ENCODE data around the gene FIG4.

Gene FIG4

GRCh38 chr6:109870089-109870410 lies 179.0 kb downstream of the FIG4 start:
- Histone ChIP-seq H3K4me3 (ENCODE audit: low read length) (no peak overlapping the region), H3K4me2 (ENCODE audit: low read length) (no peak overlapping the region), H3K4me1 (ENCODE audit: control insufficient read depth, low read length) (no peaks in the 10 kb centered on the region), H3F3A (ENCODE audit: control insufficient read depth, insufficient read depth) (no peaks in the 10 kb centered on the region), H3K36me3 (ENCODE audit: control insufficient read depth, low read length) (no peaks in the 10 kb centered on the region), H3K9me3 (ENCODE audit: control insufficient read depth, insufficient read depth, low read length) (no peaks in the 10 kb centered on the region), H3K9me2 (replicated peaks; ENCODE audit: control insufficient read depth, low read length) (no peaks in the 10 kb centered on the region), H4K20me1 (ENCODE audit: control insufficient read depth, insufficient read depth, low read depth, low read length) (no peaks in the 10 kb centered on the region), H3K27ac (ENCODE audit: low read depth, low read length) (no peak overlapping the region), H3K27me3 (ENCODE audit: control insufficient read depth, low read length) (peaks cover 6% of the 10 kb centered on the region), H3K79me2 (ENCODE audit: control insufficient read depth, low read length) (no peaks in the 10 kb centered on the region)
- no peak for TF ChIP-seq EZH2phosphoT487 (IDR thresholded peaks at IDR 0.05; ENCODE audit: borderline replicate concordance, low read length)
- TF ChIP-seq, protein P1, sequence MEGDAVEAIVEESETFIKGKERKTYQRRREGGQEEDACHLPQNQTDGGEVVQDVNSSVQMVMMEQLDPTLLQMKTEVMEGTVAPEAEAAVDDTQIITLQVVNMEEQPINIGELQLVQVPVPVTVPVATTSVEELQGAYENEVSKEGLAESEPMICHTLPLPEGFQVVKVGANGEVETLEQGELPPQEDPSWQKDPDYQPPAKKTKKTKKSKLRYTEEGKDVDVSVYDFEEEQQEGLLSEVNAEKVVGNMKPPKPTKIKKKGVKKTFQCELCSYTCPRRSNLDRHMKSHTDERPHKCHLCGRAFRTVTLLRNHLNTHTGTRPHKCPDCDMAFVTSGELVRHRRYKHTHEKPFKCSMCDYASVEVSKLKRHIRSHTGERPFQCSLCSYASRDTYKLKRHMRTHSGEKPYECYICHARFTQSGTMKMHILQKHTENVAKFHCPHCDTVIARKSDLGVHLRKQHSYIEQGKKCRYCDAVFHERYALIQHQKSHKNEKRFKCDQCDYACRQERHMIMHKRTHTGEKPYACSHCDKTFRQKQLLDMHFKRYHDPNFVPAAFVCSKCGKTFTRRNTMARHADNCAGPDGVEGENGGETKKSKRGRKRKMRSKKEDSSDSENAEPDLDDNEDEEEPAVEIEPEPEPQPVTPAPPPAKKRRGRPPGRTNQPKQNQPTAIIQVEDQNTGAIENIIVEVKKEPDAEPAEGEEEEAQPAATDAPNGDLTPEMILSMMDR (IDR thresholded peaks at IDR 0.05; ENCODE audit: low read depth, low read length, poor library complexity, severe bottlenecking), result no peak

- H3K4me1 ChIP-seq (ENCODE audit: control insufficient read depth, low read length), result no peaks in the 10 kb centered on the region
- no peaks in the 10 kb centered on the region for H3K36me3 ChIP-seq (ENCODE audit: control insufficient read depth, low read length)
- H3K27ac ChIP-seq (ENCODE audit: low read depth, low read length), result no peak overlapping the region
- no peaks in the 10 kb centered on the region for H4K20me1 ChIP-seq (ENCODE audit: control insufficient read depth, insufficient read depth, low read depth, low read length)
- TF ChIP-seq EZH2phosphoT487 (IDR thresholded peaks at IDR 0.05; ENCODE audit: borderline replicate concordance, low read length), result no peak
- TF ChIP-seq, protein P1 (IDR thresholded peaks at IDR 0.05; ENCODE audit: low read depth, low read length, poor library complexity, severe bottlenecking), result no peak
- H3F3A ChIP-seq (ENCODE audit: control insufficient read depth, insufficient read depth), result no peaks in the 10 kb centered on the region
- H3K4me3 ChIP-seq (ENCODE audit: low read length), result no peak overlapping the region
- no peaks in the 10 kb centered on the region for H3K79me2 ChIP-seq (ENCODE audit: control insufficient read depth, low read length)
- H3K4me2 ChIP-seq (ENCODE audit: low read length), result no peak overlapping the region
- H3K9me3 ChIP-seq (ENCODE audit: control insufficient read depth, insufficient read depth, low read length), result no peaks in the 10 kb centered on the region
- no peaks in the 10 kb centered on the region for H3K9me2 ChIP-seq (replicated peaks; ENCODE audit: control insufficient read depth, low read length)
- H3K27me3 ChIP-seq (ENCODE audit: control insufficient read depth, low read length), result peaks cover 6% of the 10 kb centered on the region
Observed at GRCh38 chr6:109872549-109872948, 181.5 kb downstream of the FIG4 start.

DNA sequence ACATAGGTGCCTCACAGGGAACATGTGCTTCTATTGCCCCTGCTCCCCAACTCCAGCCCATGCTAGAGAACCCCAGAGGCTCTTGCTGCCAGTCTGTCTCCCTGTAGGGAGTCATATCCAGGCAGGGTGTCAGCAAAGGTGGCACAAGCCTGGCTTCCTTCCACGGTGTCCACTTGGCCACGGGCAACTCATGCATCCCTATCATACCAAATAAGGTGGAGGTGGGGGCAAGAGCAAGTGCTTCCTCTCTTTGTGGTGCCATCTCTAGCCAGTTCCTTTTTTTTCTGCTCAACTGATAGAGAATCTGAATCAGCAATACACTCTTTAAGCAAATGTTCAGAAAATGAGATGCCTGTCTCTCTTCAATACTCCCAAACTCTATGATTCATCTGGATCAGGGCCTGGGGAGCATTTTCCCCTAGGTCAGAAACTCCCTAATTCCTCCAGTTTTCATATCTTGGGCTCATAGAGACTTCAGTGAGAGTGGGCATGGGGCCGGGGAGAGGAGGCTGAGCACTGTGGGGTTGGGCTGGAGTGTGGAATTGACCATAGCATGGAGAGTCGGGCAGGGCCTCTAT lies 182.0 kb downstream of the FIG4 start:
- no peaks in the 10 kb centered on the region for H3K4me1 ChIP-seq (ENCODE audit: control insufficient read depth, low read length)
- no peaks in the 10 kb centered on the region for H3K36me3 ChIP-seq (ENCODE audit: control insufficient read depth, low read length)
- peaks cover 6% of the 10 kb centered on the region for H3K27me3 ChIP-seq (ENCODE audit: control insufficient read depth, low read length)
- H3F3A ChIP-seq (ENCODE audit: control insufficient read depth, insufficient read depth), result no peaks in the 10 kb centered on the region
- TF ChIP-seq, protein P1 (IDR thresholded peaks at IDR 0.05; ENCODE audit: low read depth, low read length, poor library complexity, severe bottlenecking), result no peak
- TF ChIP-seq EZH2phosphoT487 (IDR thresholded peaks at IDR 0.05; ENCODE audit: borderline replicate concordance, low read length), result no peak
- H3K9me2 ChIP-seq (replicated peaks; ENCODE audit: control insufficient read depth, low read length), result no peaks in the 10 kb centered on the region
- no peaks in the 10 kb centered on the region for H3K9me3 ChIP-seq (ENCODE audit: control insufficient read depth, insufficient read depth, low read length)
- no peak overlapping the region for H3K4me2 ChIP-seq (ENCODE audit: low read length)
- no peaks in the 10 kb centered on the region for H4K20me1 ChIP-seq (ENCODE audit: control insufficient read depth, insufficient read depth, low read depth, low read length)
- H3K4me3 ChIP-seq (ENCODE audit: low read length), result no peak overlapping the region
- no peak overlapping the region for H3K27ac ChIP-seq (ENCODE audit: low read depth, low read length)
- H3K79me2 ChIP-seq (ENCODE audit: control insufficient read depth, low read length), result no peaks in the 10 kb centered on the region
